ENCODE data around the gene ZEB2. TPM values are rescaled to one million over a fixed set of nuclear protein-coding genes. Genes with fewer than 3 reads are reported as not detected.

The ZEB2 gene
- total RNA-seq, 4 donors from 2014 or later, result 187 to 346 (median 266) TPM

GRCh38 chr2:144389930-144390311 lies 130.0 kb downstream of the ZEB2 start:
- no peak for TF ChIP-seq CTCF (IDR thresholded peaks at IDR 0.05; ENCODE audit: low read depth)

DNA sequence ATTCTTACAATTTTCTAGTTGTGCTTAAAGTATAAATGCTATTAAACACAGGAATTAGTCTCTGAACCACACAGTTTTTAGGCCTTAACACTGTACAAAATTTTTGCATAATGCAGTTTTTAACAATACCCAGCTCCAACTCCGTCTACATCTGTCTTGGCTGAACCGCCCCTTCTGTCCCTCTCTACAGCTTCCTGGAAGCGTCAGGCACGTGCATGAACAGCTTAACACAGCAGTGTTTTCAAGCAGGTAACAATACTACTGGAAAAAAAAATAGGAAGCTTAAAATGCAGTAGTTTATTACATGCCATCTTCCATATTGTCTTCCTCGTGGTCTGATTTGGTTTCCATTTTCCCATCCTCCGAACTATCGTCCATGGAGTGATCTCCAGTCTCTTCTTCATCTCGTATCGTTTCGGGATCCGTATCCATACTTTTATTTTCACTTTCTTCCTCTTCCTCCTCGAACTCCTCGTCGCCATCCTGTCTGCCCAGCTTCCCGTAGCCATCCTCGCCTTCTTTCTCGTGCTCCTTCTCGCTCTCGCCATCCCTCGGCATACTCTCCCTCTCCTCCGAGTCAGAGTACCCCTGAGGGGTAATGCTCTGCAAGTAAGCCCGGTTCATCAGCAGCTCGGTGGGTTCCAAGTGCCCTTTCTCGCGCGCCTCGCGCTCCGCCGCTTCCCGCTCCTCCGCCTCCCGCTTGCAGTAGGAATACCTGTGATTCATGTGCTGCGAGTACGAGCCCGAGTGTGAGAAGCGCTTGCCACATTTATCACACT lies 130.6 kb downstream of the ZEB2 start:
- no peak for TF ChIP-seq CTCF (IDR thresholded peaks at IDR 0.05; ENCODE audit: low read depth)

- no peak for TF ChIP-seq CTCF (IDR thresholded peaks at IDR 0.05; ENCODE audit: low read depth)
Observed at GRCh38 chr2:144385381-144385780, 134.5 kb downstream of the ZEB2 start.

- no peak for TF ChIP-seq CTCF (IDR thresholded peaks at IDR 0.05; ENCODE audit: low read depth)
Observed at GRCh38 chr2:144383571-144384100, 136.3 kb downstream of the ZEB2 start.

- TF ChIP-seq CTCF (IDR thresholded peaks at IDR 0.05; ENCODE audit: low read depth), result no peak
Observed at GRCh38 chr2:144382849-144383248, 137.1 kb downstream of the ZEB2 start.

- TF ChIP-seq CTCF (IDR thresholded peaks at IDR 0.05; ENCODE audit: low read depth), result no peak
Observed at GRCh38 chr2:144381716-144382115, 138.2 kb downstream of the ZEB2 start.

DNA sequence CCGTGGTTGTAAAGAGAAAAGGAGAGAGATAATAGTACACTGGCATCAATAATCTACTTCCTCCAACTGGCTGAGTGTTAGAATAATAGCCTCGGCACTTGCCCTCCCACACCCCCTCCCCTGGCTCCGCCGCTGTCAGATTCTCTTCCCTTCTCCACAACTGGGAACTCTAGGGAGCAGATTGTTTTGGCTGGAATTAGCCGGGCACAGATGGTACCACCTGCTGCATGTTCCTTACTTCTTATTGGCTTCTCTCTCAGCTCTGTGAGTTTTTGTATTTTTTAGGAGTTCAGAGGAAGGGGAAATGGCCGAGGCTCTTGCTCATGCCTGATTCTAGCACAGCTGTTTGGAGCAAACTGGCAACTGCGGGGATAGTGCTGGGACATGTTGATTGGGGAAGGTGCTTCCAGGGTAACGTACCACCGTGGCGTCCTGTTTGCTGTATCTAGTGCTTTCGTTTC lies 140.0 kb downstream of the ZEB2 start:
- no peak for TF ChIP-seq CTCF (IDR thresholded peaks at IDR 0.05; ENCODE audit: low read depth)

All from subcutaneous adipose tissue (tissue), 4 donors.